ENCODE data around the gene NRDE2.
"Not testable (repeated sequence)": the region's sequence is repeated elsewhere in the genome, so short reads cannot be mapped to it uniquely, and the experiment has no call there.

The NRDE2 gene

GRCh38 chr14:90248594-90248993 is 83.1 kb downstream of the NRDE2 start:
- no peak overlapping the region for H3K9ac ChIP-seq (ENCODE audit: low read depth, low read length)
- H3K4me1 ChIP-seq (ENCODE audit: insufficient read depth, low read length) = no peaks in the 10 kb centered on the region
- no peaks in the 10 kb centered on the region for H3K9me3 ChIP-seq (ENCODE audit: control insufficient read depth, insufficient read depth, low read length)
- no peaks in the 10 kb centered on the region for H3K36me3 ChIP-seq (ENCODE audit: insufficient read depth, low read length)

- H3K4me1 ChIP-seq (ENCODE audit: insufficient read depth, low read length); H3K9me3 ChIP-seq (ENCODE audit: control insufficient read depth, insufficient read depth, low read length); H3K9ac ChIP-seq (ENCODE audit: low read depth, low read length); H3K36me3 ChIP-seq (ENCODE audit: insufficient read depth, low read length): not testable (repeated sequence)
Measured at GRCh38 chr14:90247441-90247840, 84.3 kb downstream of the NRDE2 start.

GRCh38 chr14:90246936-90247335 is 84.8 kb downstream of the NRDE2 start:
- Histone ChIP-seq H3K9me3 (ENCODE audit: control insufficient read depth, insufficient read depth, low read length) (no peaks in the 10 kb centered on the region), H3K4me1 (ENCODE audit: insufficient read depth, low read length) (no peaks in the 10 kb centered on the region), H3K36me3 (ENCODE audit: insufficient read depth, low read length) (no peaks in the 10 kb centered on the region), H3K9ac (ENCODE audit: low read depth, low read length) (no peak overlapping the region)

GRCh38 chr14:90242444-90242843 is 89.3 kb downstream of the NRDE2 start:
- H3K9me3 ChIP-seq (ENCODE audit: control insufficient read depth, insufficient read depth, low read length) = peaks cover 19% of the 10 kb centered on the region
- no peaks in the 10 kb centered on the region for H3K36me3 ChIP-seq (ENCODE audit: insufficient read depth, low read length)
- H3K9ac ChIP-seq (ENCODE audit: low read depth, low read length) = no peak overlapping the region
- H3K4me1 ChIP-seq (ENCODE audit: insufficient read depth, low read length) = no peaks in the 10 kb centered on the region

- Histone ChIP-seq H3K36me3 (ENCODE audit: insufficient read depth, low read length) (no peaks in the 10 kb centered on the region), H3K4me1 (ENCODE audit: insufficient read depth, low read length) (no peaks in the 10 kb centered on the region), H3K9ac (ENCODE audit: low read depth, low read length) (no peak overlapping the region), H3K9me3 (ENCODE audit: control insufficient read depth, insufficient read depth, low read length) (peaks cover 19% of the 10 kb centered on the region)
Measured at GRCh38 chr14:90239139-90239538, 92.6 kb downstream of the NRDE2 start.

- Histone ChIP-seq H3K4me1 (ENCODE audit: insufficient read depth, low read length) (no peaks in the 10 kb centered on the region), H3K9me3 (ENCODE audit: control insufficient read depth, insufficient read depth, low read length) (peaks cover 13% of the 10 kb centered on the region), H3K36me3 (ENCODE audit: insufficient read depth, low read length) (no peaks in the 10 kb centered on the region), H3K9ac (ENCODE audit: low read depth, low read length) (no peak overlapping the region)
Measured at GRCh38 chr14:90235179-90235976, 96.4 kb downstream of the NRDE2 start.

- not testable (repeated sequence) for H3K9ac ChIP-seq (ENCODE audit: low read depth, low read length); H3K36me3 ChIP-seq (ENCODE audit: insufficient read depth, low read length); H3K4me1 ChIP-seq (ENCODE audit: insufficient read depth, low read length); H3K9me3 ChIP-seq (ENCODE audit: control insufficient read depth, insufficient read depth, low read length)
Measured at GRCh38 chr14:90229942-90230341, 101.8 kb downstream of the NRDE2 start.

GRCh38 chr14:90228478-90228877 is 103.3 kb downstream of the NRDE2 start:
- Histone ChIP-seq H3K4me1 (ENCODE audit: insufficient read depth, low read length) (no peaks in the 10 kb centered on the region), H3K9ac (ENCODE audit: low read depth, low read length) (no peak overlapping the region), H3K9me3 (ENCODE audit: control insufficient read depth, insufficient read depth, low read length) (no peaks in the 10 kb centered on the region), H3K36me3 (ENCODE audit: insufficient read depth, low read length) (no peaks in the 10 kb centered on the region)
